ENCODE results near the gene PLEKHO2.

The PLEKHO2 gene

DNA sequence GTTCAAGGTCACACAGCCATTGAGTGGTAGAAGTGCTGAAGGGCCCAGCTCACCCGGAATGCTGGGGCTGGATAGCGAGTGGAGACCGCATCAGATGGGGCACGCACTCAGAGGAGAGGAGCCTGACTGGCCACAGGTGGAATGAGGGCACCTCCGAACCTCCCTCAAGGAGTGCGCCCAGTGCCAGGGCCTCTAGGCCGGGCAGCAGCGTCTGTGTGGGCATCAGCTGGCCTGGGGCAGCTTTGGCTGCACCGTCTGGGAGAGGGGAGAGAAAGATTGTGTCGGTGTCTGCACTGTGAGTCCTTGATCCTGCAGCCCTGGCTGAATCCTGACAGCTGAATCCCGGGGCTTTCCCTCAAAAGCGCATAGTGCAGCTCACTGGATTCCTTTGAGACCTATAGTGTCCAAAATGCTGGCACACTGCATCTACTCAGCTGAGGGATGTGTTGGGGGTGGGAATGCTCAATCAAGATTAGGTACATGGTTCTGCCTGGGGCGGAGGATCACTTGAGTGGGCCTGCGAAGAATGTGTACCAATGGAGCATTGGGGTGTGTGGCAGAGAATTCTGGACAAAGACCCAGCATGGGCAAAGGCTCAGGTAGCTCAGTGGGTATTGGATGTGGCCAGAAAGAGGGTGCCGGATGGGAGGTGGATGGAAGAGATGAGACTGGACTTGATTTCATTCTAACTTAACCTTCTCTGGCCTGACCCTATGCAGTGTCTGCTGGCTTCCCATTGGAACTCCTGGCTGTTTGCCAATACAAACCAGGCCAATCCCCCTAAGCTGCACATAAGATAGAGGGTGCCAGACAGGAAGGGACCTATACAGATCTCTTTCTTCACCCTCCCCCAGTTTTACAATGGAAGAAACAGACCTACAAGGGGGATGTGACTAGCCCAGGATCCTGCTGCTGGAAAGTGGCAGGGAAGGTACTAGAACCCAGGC, 70.9 kb downstream of the PLEKHO2 start:
- no peak for DNase-seq (ENCODE audit: low spot score)

DNA sequence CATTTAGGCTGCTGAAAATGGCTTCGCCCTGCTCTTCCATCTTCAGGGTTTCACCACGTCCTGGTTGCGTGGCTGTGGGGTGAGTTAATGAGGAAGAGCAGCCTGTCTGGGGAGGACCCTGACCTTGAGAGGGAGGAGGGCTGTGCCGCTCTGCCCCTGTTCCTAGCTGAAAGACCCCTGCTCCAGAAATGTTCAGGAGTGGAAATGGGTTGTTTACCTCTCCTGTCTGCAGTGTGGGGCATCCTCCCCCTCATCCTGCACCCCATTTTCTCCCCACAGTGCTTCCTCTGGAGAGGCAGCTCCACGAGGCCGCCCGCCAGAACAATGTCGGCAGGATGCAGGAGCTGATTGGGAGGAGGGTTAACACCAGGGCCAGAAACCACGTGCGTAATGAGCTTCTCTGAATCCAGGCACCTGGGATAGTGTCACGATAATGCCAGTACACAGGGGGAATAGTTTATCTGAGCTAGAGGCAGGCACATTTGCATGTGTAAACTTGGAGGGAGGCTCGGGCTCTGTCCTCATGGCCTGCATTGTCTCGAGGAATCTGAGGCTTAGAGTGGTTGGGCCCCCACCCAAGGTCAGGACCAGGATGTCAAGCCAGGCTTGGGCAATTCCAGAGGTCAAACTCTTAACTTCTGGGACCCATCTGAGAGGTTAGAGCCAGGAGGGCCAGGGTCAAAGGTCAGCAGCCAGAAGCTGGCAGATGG, 74.0 kb downstream of the PLEKHO2 start:
- no peak for DNase-seq (ENCODE audit: low spot score)

DNA sequence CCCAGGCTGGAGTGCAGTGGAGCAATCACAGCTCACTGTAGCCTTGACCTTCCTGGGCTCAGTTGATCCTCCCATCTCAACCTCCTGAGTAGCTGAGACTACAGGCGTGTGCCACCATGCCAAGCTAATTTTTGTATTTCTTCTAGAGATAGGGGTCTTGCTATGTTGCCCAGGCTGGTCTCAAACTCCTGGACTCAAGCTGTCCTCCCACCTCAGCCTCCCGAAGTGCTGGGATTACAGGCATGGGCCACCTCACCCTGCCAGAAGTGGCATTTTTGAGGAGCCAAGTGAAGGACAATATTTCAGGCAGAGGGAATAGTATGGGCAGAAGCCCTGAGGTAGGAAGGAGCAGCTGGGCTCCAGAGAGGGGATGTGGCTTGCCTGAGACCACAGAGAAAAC, 74.7 kb downstream of the PLEKHO2 start:
- DNase-seq (ENCODE audit: low spot score) = no peak

DNA sequence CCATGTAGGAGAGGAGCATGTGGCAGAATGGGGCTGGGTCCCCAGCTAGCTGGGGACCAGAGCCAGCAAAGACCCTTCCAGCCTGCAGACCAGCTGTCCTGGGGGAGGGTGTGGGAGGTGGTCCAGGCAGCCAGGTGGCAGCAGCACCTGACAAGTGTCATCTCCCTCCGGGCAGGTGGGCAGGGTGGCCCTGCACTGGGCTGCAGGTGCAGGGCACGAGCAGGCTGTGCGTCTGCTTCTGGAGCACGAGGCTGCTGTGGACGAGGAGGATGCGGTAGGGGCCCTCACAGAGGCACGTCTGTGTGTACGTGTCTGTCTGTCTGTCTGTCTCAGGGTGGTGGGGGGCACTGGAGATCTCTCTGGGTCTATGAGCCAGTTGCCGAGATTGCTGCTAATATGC, 75.5 kb downstream of the PLEKHO2 start:
- no peak for DNase-seq (ENCODE audit: low spot score)

Data from Ammon's horn (tissue), 1 donor.